ENCODE results near the gene DCHS2. TPM values are rescaled to one million over a fixed set of nuclear protein-coding genes. Genes with fewer than 3 reads are reported as not detected.

Gene DCHS2
- total RNA-seq, 1 experiment from 2014 or later = 0.02 TPM

- Histone ChIP-seq H4K20me1 (ENCODE audit: insufficient read depth) (no peaks in the 10 kb centered on the region), H3K79me2 (ENCODE audit: low read depth) (no peaks in the 10 kb centered on the region), H3K9me2 (ENCODE audit: insufficient read depth) (no peaks in the 10 kb centered on the region), H3K27me3 (ENCODE audit: insufficient read depth, low read depth) (no peaks in the 10 kb centered on the region), H3K36me3 (ENCODE audit: low read depth) (no peaks in the 10 kb centered on the region), H2AFZ (no peak overlapping the region), H3K9me3 (ENCODE audit: insufficient read depth, low read depth) (no peaks in the 10 kb centered on the region), H3K4me1 (replicated peaks; ENCODE audit: insufficient read depth) (no peaks in the 10 kb centered on the region), H3K4me2 (no peak overlapping the region), H3K4me3 (no peak overlapping the region), H3F3A (ENCODE audit: insufficient read depth, low read depth) (no peaks in the 10 kb centered on the region), H3K27ac (no peak overlapping the region)
- TF ChIP-seq CTCF (conservative IDR thresholded peaks at IDR 0.05) (no peak), EZH2 (IDR thresholded peaks at IDR 0.05; ENCODE audit: low read depth) (no peak)
- ChIA-PET CTCF (no interaction called here), POLR2A (ENCODE audit: unreplicated experiment) (no interaction called here)
- DNase-seq = no peak
- BruUV-seq (replicated peaks) = no TSS peak
- intact Hi-C loops (cut with micrococcal nuclease; ENCODE audit: unreplicated experiment) = no loop called here
Observed at GRCh38 chr4:154414371-154414770, 77.2 kb downstream of the DCHS2 start.

- H3K4me2 ChIP-seq = no peak overlapping the region
- no peak for TF ChIP-seq EZH2 (IDR thresholded peaks at IDR 0.05; ENCODE audit: low read depth)
- TF ChIP-seq CTCF (conservative IDR thresholded peaks at IDR 0.05) = no peak
- POLR2A ChIA-PET (ENCODE audit: unreplicated experiment) = no interaction called here
- H3K36me3 ChIP-seq (ENCODE audit: low read depth) = no peaks in the 10 kb centered on the region
- DNase-seq = no peak
- no peaks in the 10 kb centered on the region for H3K27me3 ChIP-seq (ENCODE audit: insufficient read depth, low read depth)
- CTCF ChIA-PET = no interaction called here
- BruUV-seq (replicated peaks) = no TSS peak
- H2AFZ ChIP-seq = no peak overlapping the region
- no peaks in the 10 kb centered on the region for H3K9me2 ChIP-seq (ENCODE audit: insufficient read depth)
- intact Hi-C loops (cut with micrococcal nuclease; ENCODE audit: unreplicated experiment) = no loop called here
- no peak overlapping the region for H3K4me3 ChIP-seq
- H4K20me1 ChIP-seq (ENCODE audit: insufficient read depth) = no peaks in the 10 kb centered on the region
- H3K9me3 ChIP-seq (ENCODE audit: insufficient read depth, low read depth) = no peaks in the 10 kb centered on the region
- H3K79me2 ChIP-seq (ENCODE audit: low read depth) = no peaks in the 10 kb centered on the region
- no peaks in the 10 kb centered on the region for H3F3A ChIP-seq (ENCODE audit: insufficient read depth, low read depth)
- H3K4me1 ChIP-seq (replicated peaks; ENCODE audit: insufficient read depth) = no peaks in the 10 kb centered on the region
- H3K27ac ChIP-seq = no peak overlapping the region
Observed at GRCh38 chr4:154407443-154407842, 84.2 kb downstream of the DCHS2 start.

- POLR2A ChIA-PET (ENCODE audit: unreplicated experiment) = no interaction called here
- no peak for TF ChIP-seq EZH2 (IDR thresholded peaks at IDR 0.05; ENCODE audit: low read depth)
- TF ChIP-seq CTCF (conservative IDR thresholded peaks at IDR 0.05) = no peak
Observed at GRCh38 chr4:154406018-154406795, 85.4 kb downstream of the DCHS2 start.

More at GRCh38 chr4:154406018-154406795, 85.4 kb downstream of the DCHS2 start:
- no peak overlapping the region for H3K4me2 ChIP-seq
- no peaks in the 10 kb centered on the region for H3K79me2 ChIP-seq (ENCODE audit: low read depth)
- H4K20me1 ChIP-seq (ENCODE audit: insufficient read depth) = no peaks in the 10 kb centered on the region
- no peaks in the 10 kb centered on the region for H3K9me2 ChIP-seq (ENCODE audit: insufficient read depth)
- no peak overlapping the region for H2AFZ ChIP-seq
- no peak overlapping the region for H3K27ac ChIP-seq
- H3K27me3 ChIP-seq (ENCODE audit: insufficient read depth, low read depth) = no peaks in the 10 kb centered on the region
- no peak overlapping the region for H3K4me3 ChIP-seq
- intact Hi-C loops (cut with micrococcal nuclease; ENCODE audit: unreplicated experiment) = no loop called here
- no TSS peak for BruUV-seq (replicated peaks)
- no peak for DNase-seq
- no peaks in the 10 kb centered on the region for H3F3A ChIP-seq (ENCODE audit: insufficient read depth, low read depth)
- H3K36me3 ChIP-seq (ENCODE audit: low read depth) = no peaks in the 10 kb centered on the region
- CTCF ChIA-PET = no interaction called here
- H3K9me3 ChIP-seq (ENCODE audit: insufficient read depth, low read depth) = no peaks in the 10 kb centered on the region
- H3K4me1 ChIP-seq (replicated peaks; ENCODE audit: insufficient read depth) = no peaks in the 10 kb centered on the region
